ENCODE results near the gene ALPK1.
"Not testable (repeated sequence)": the region's sequence is repeated elsewhere in the genome, so short reads cannot be mapped to it uniquely, and the experiment has no call there.

Gene ALPK1

DNA sequence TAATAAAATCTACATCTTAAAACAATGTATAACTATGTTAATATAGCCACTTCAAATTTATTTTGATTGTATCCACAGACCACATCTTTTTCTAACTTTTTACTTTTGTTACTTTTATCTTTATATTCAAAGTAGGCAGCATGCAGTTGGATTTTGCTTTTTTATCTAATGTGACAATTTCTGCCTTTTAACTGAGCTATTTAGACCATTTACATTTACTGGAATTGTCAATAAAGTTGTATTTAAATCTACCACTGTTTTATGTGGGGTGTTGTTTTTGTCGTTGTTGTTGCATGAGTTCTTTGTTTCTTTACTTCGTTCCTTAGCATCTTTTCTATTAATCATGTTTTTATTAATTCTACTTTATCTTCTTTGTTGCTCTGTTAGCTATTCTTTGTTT lies 176.8 kb downstream of the ALPK1 start:
- no peak for DNase-seq

DNA sequence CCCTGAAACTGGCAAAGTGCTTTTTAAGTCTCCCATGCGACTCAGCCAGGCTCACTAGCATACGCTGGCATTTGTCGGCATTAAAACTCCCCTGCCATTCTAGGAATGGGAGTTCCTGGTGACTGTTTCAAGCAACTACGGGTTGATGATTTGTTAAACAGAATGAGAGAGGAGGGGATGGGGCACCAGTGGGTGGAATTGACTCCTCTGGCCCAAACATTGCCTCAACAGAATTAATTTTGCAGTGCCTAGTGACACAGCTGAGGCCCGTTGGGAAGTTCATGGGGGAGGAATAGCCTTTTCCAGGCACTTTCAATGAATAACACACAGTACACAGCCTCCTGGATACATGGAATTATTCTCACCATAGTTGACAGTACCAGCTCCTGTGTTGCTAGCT lies 188.8 kb downstream of the ALPK1 start:
- DNase-seq, result no peak

DNA sequence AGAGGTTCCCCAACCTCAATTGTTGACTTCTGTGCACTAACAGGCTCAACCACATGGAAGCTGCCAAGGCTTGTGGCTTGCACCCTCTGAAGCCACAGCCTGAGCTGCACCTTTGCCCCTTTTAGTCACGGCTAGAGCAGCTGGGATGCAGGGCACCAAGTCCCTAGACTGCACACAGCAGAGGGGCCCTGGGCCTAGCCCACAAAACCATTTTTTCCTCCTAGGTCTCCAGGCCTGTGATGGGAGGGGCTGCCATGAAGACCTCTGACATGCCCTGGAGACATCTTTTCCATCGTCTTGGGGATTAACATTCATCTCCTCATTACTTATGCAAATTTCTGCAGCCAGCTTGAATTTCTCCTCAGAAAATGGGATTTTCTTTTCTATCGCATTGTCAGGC lies 193.6 kb downstream of the ALPK1 start:
- DNase-seq, result not testable (repeated sequence)

Data from effector CD8-positive, alpha-beta T cell (primary cell).